Measurements from ENCODE around the gene MYO1D. TPM values are rescaled to one million over a fixed set of nuclear protein-coding genes. Genes with fewer than 3 reads are reported as not detected.

MYO1D gene
- total RNA-seq, 2 donors from 2014 or later, result 42.9 to 43.7 TPM

DNA sequence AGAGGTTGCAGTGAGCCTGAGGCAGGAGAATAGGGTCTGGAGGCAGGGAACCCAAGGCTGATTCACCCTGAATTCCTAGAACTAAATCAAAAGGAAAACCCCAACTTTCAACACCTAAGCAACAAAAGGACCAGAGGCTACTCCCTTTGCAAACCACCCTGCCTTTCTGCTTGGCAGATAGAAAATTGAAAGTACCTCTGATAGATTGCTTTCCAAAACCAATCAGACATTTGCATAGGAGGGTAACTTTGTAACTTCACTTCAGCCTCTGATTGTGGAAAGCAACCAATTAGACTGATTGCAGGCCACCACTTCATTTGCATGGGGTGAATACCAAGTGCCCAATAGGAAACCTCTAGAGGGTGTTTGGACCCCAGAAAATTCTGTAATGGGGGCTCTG lies 40.2 kb upstream of the MYO1D start:
- no peak for DNase-seq
- Histone ChIP-seq H3K4me3 (ENCODE audit: low read length) (no peak overlapping the region), H3K27me3 (ENCODE audit: control insufficient read depth, insufficient read depth, low read length, poor library complexity, severe bottlenecking) (no peaks in the 10 kb centered on the region), H3K36me3 (ENCODE audit: control insufficient read depth, insufficient read depth, low read length) (no peaks in the 10 kb centered on the region), H3K4me1 (ENCODE audit: control insufficient read depth, insufficient read depth, low read length) (no peaks in the 10 kb centered on the region), H3K9me3 (ENCODE audit: control insufficient read depth, low read length) (peaks cover 5% of the 10 kb centered on the region), H3K9ac (ENCODE audit: extremely low read depth, low read length, poor library complexity, severe bottlenecking) (no peak overlapping the region), H3K27ac (ENCODE audit: low read depth, low read length) (no peak overlapping the region)
- Mint-ChIP-seq H3K36me3 (ENCODE audit: low read depth) (no peaks in the 10 kb centered on the region), H3K4me1 (peaks cover 4% of the 10 kb centered on the region), H3K4me3 (no peak overlapping the region), H3K9me3 (peaks cover 10% of the 10 kb centered on the region), H3K27me3 (ENCODE audit: insufficient read depth) (no peaks in the 10 kb centered on the region), H3K27ac (no peak overlapping the region)
- TF ChIP-seq, protein P1, sequence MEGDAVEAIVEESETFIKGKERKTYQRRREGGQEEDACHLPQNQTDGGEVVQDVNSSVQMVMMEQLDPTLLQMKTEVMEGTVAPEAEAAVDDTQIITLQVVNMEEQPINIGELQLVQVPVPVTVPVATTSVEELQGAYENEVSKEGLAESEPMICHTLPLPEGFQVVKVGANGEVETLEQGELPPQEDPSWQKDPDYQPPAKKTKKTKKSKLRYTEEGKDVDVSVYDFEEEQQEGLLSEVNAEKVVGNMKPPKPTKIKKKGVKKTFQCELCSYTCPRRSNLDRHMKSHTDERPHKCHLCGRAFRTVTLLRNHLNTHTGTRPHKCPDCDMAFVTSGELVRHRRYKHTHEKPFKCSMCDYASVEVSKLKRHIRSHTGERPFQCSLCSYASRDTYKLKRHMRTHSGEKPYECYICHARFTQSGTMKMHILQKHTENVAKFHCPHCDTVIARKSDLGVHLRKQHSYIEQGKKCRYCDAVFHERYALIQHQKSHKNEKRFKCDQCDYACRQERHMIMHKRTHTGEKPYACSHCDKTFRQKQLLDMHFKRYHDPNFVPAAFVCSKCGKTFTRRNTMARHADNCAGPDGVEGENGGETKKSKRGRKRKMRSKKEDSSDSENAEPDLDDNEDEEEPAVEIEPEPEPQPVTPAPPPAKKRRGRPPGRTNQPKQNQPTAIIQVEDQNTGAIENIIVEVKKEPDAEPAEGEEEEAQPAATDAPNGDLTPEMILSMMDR (conservative IDR thresholded peaks at IDR 0.05), result no peak

DNA sequence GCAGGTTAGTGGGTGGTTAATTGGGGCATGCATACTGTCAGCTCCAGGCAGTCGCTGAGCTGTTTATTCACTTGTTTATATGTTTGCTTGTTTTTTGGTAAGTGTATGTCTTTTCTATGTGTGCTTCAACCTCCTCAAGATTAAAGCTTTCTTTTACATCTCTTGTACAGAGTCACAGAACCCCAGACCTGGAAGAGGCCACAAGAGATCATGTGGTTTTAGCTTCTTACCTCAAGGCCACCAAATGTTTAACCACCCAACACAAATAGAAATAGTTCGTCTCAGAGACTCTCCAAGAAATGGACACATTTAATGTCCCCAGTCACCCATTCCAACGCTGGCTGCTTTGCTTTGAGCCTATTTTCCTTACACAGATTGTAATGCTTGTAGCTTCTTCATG lies 39.2 kb upstream of the MYO1D start:
- no peak overlapping the region for H3K9ac ChIP-seq (ENCODE audit: extremely low read depth, low read length, poor library complexity, severe bottlenecking)
- H3K4me1 Mint-ChIP-seq, result peaks cover 6% of the 10 kb centered on the region
- no peaks in the 10 kb centered on the region for H3K4me1 ChIP-seq (ENCODE audit: control insufficient read depth, insufficient read depth, low read length)
- DNase-seq, result no peak
- H3K27me3 Mint-ChIP-seq (ENCODE audit: insufficient read depth), result no peaks in the 10 kb centered on the region
- peaks cover 4% of the 10 kb centered on the region for H3K9me3 ChIP-seq (ENCODE audit: control insufficient read depth, low read length)
- no peak overlapping the region for H3K4me3 Mint-ChIP-seq
- H3K27me3 ChIP-seq (ENCODE audit: control insufficient read depth, insufficient read depth, low read length, poor library complexity, severe bottlenecking), result no peaks in the 10 kb centered on the region
- H3K27ac ChIP-seq (ENCODE audit: low read depth, low read length), result no peak overlapping the region
- TF ChIP-seq, protein P1 (conservative IDR thresholded peaks at IDR 0.05), result no peak
- peaks cover 7% of the 10 kb centered on the region for H3K9me3 Mint-ChIP-seq
- WGBS, 2 experiments (ENCODE audit: insufficient coverage in 1 of 2, insufficient read length in 1 of 2), result 77 to 95% methylated on average over 2 to 3 of the region's 3 CpGs
- no peaks in the 10 kb centered on the region for H3K36me3 Mint-ChIP-seq (ENCODE audit: low read depth)
- H3K27ac Mint-ChIP-seq, result no peak overlapping the region
- H3K4me3 ChIP-seq (ENCODE audit: low read length), result no peak overlapping the region
- no peaks in the 10 kb centered on the region for H3K36me3 ChIP-seq (ENCODE audit: control insufficient read depth, insufficient read depth, low read length)

DNA sequence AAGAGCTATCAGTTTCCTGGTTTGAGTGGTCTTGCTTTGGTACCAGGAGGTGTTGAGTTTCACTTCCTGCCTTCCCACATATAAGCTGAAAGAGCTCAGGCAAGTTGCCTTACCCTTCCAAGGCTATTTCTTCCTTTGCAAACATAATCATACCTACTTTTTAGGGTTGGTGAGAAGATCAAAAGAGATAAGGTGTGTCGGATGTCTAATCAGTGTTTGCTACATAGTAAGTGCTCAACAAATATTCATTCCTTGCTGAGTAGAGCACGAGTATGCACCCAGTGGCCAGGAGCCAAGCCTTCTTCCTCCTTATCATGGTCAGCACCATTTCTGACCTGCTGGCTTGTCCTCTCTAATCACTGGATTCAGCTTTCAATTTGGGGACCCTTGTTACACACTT lies 38.3 kb upstream of the MYO1D start:
- no peaks in the 10 kb centered on the region for H3K36me3 Mint-ChIP-seq (ENCODE audit: low read depth)
- no peak overlapping the region for H3K4me3 Mint-ChIP-seq
- TF ChIP-seq, protein P1 (conservative IDR thresholded peaks at IDR 0.05), result no peak
- Histone ChIP-seq H3K4me3 (ENCODE audit: low read length) (no peak overlapping the region), H3K27ac (ENCODE audit: low read depth, low read length) (no peak overlapping the region), H3K36me3 (ENCODE audit: control insufficient read depth, insufficient read depth, low read length) (no peaks in the 10 kb centered on the region), H3K4me1 (ENCODE audit: control insufficient read depth, insufficient read depth, low read length) (no peaks in the 10 kb centered on the region), H3K27me3 (ENCODE audit: control insufficient read depth, insufficient read depth, low read length, poor library complexity, severe bottlenecking) (no peaks in the 10 kb centered on the region), H3K9ac (ENCODE audit: extremely low read depth, low read length, poor library complexity, severe bottlenecking) (no peak overlapping the region), H3K9me3 (ENCODE audit: control insufficient read depth, low read length) (no peaks in the 10 kb centered on the region)
- no peaks in the 10 kb centered on the region for H3K27me3 Mint-ChIP-seq (ENCODE audit: insufficient read depth)
- no peak overlapping the region for H3K27ac Mint-ChIP-seq
- no peaks in the 10 kb centered on the region for H3K9me3 Mint-ChIP-seq
- peaks cover 11% of the 10 kb centered on the region for H3K4me1 Mint-ChIP-seq
- whole genome bisulfite sequencing, 2 experiments (ENCODE audit: insufficient coverage in 1 of 2, insufficient read length in 1 of 2), result 88 to 91% methylated on average over 1 to 2 of the region's 2 CpGs
- no peak for DNase-seq
